Nephron (organoid): ENCODE measurements around the gene CENPA.
"Not testable (repeated sequence)": the region's sequence is repeated elsewhere in the genome, so short reads cannot be mapped to it uniquely, and the experiment has no call there.

Experiments
- H3K27ac Mint-ChIP-seq, 3 experiments: 2 replicates each; pipeline ENCODE4 v1.8.0; 2020; ENCODE audit warnings: mixed read lengths in 3 of 3, mild to moderate bottlenecking in 2 of 3, moderate library complexity in 1 of 3
- H3K27me3 Mint-ChIP-seq: 2 replicates; pipeline ENCODE4 v1.8.0; 2021; ENCODE audit warnings: low read depth, mild to moderate bottlenecking, moderate library complexity, mixed read lengths
- H3K36me3 Mint-ChIP-seq: 2 replicates; pipeline ENCODE4 v1.8.0; 2020; ENCODE audit warnings: low read depth, mixed read lengths
- H3K4me1 Mint-ChIP-seq: 2 replicates; pipeline ENCODE4 v1.8.0; 2020; ENCODE audit warnings: mixed read lengths
- H3K4me3 Mint-ChIP-seq, 3 experiments: 2 replicates each; pipeline ENCODE4 v1.8.0; 2020; ENCODE audit warnings: mild to moderate bottlenecking in 3 of 3, mixed read lengths in 3 of 3, moderate library complexity in 2 of 3
- H3K9me3 Mint-ChIP-seq: 2 replicates; pipeline ENCODE4 v1.8.0; 2020; ENCODE audit warnings: mixed read lengths
- CTCF ChIP-seq, 3 experiments: fragments of 200-600 bp; sonication (generic); IDR thresholded peaks; one replicate each; pipeline ENCODE4 v1.5.0; 2021; ENCODE audit warnings: antibody characterized with exemption in 3 of 3; ENCODE audit not compliant: unreplicated experiment in 3 of 3

Gene CENPA

GRCh38 chr2:26758790-26759321 is 27.0 kb upstream of the CENPA start:
- H3K4me3 Mint-ChIP-seq = no peak overlapping the region
- no peak for TF ChIP-seq CTCF (IDR thresholded peaks at IDR 0.05; ENCODE audit: unreplicated experiment in 3 of 3)
- peak overlapping the region in 2 of 3 experiments; percentile 33 to 49 for H3K27ac Mint-ChIP-seq
- no peaks in the 10 kb centered on the region for H3K9me3 Mint-ChIP-seq
- H3K27me3 Mint-ChIP-seq = peaks cover 21% of the 10 kb centered on the region
- peaks cover 13% of the 10 kb centered on the region for H3K4me1 Mint-ChIP-seq
- H3K36me3 Mint-ChIP-seq = no peaks in the 10 kb centered on the region

DNA sequence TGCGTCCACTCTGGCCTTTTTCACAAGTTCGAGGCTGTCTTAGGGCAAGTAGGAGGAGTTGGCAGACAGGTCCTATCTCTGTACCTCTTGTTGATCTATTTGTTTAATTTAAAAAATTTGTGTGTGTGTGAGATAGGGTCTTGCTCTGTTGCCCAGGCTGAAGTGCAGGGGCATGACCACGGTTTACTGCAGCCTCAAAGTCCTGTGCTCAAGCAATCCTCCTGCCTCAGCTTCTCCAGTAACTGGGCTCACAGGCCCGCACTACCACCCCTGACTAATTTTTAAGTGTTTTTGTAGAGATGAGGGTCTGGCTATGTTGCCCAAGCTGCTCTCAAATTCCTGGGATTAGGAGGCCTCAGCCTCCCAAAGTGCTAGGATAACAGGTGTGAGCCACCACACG is 26.0 kb upstream of the CENPA start:
- TF ChIP-seq CTCF (IDR thresholded peaks at IDR 0.05; ENCODE audit: unreplicated experiment in 3 of 3) = no peak
- Mint-ChIP-seq H3K36me3 (no peaks in the 10 kb centered on the region), H3K4me1 (peaks cover 17% of the 10 kb centered on the region), H3K27me3 (peaks cover 14% of the 10 kb centered on the region), H3K9me3 (no peaks in the 10 kb centered on the region), H3K4me3 (no peak overlapping the region), H3K27ac (no peak overlapping the region)

- H3K36me3 Mint-ChIP-seq, H3K9me3 Mint-ChIP-seq, H3K27ac Mint-ChIP-seq: not testable (repeated sequence)
- H3K4me3 Mint-ChIP-seq = peak overlapping the region; percentile 21 to 54 (median 38)
- H3K4me1 Mint-ChIP-seq = peaks cover 24% of the 10 kb centered on the region
- peaks cover 14% of the 10 kb centered on the region for H3K27me3 Mint-ChIP-seq
Observed at GRCh38 chr2:26760991-26761390, 24.9 kb upstream of the CENPA start.

- Mint-ChIP-seq H3K9me3 (no peaks in the 10 kb centered on the region), H3K4me3 (peak overlapping the region; percentile 89 to 93 (median 90)), H3K27ac (no peak overlapping the region), H3K36me3 (no peaks in the 10 kb centered on the region), H3K27me3 (peaks cover 9% of the 10 kb centered on the region), H3K4me1 (peaks cover 25% of the 10 kb centered on the region)
- TF ChIP-seq CTCF (IDR thresholded peaks at IDR 0.05; ENCODE audit: unreplicated experiment in 3 of 3) = no peak
Observed at GRCh38 chr2:26763019-26763418, 22.8 kb upstream of the CENPA start.

DNA sequence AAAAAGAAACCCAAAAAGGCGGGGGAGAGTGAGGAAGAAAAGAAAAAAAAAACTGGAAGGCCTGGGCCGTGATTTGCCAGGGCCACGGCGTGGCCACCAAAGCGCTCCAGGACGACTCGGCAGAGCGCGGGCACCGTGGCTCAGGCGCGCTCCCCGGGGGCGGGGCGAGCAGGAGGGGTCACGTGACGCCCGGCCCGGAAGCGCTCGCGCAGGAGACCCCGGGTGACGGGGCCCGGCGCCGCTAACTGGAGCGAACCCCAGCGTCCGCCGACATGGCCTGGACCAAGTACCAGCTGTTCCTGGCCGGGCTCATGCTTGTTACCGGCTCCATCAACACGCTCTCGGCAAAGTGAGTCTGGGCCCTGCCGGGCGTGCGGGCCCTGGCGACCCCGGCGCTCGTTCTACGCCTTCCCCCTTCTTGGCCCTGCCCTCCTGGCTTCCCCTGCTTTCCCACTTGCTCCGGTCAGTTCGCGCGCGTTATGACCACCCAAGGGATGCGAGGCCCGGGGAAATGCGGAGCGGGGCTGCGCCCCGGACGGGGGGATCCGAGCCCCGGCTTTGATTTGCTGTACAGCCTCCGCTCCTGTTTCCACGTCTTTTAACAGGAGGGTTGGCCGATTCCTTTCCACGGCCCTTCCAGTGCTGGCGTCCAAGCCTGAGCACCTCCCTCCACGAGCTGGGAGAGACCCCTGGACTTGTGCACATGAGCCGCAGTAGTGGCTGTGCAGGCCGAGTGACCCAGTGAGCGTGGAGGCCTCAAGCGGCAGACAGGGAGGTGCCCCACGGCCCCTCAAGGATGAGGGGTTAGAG is 21.6 kb upstream of the CENPA start, which contains the start of gene SLC35F6:
SLC35F6 (plus strand) TSS at position 207 of the 810 bp plus-strand sequence; CDS start at position 273, 66 bp downstream.
- H3K4me3 Mint-ChIP-seq = peak within 1 kb of the TSS; percentile 89 to 93 (median 90)
- peak within 1 kb of the TSS; percentile 55 to 77 (median 58) for H3K27ac Mint-ChIP-seq
- H3K27me3 Mint-ChIP-seq = no peaks in the 10 kb centered on the region

More for the DNA sequence above, 21.6 kb upstream of the CENPA start, which contains the start of gene SLC35F6:
- H3K36me3 Mint-ChIP-seq = no peaks in the 10 kb centered on the region
- no peak for TF ChIP-seq CTCF (IDR thresholded peaks at IDR 0.05; ENCODE audit: unreplicated experiment in 3 of 3)
- H3K9me3 Mint-ChIP-seq = no peaks in the 10 kb centered on the region
- H3K4me1 Mint-ChIP-seq = peaks cover 19% of the 10 kb centered on the region
